Mesenteric fat pad (tissue), 1 donor: ENCODE results near the gene STEAP3. TPM values are rescaled to one million over a fixed set of nuclear protein-coding genes. Genes with fewer than 3 reads are reported as not detected.

Experiments used
- DNase-seq: peaks from one replicate; pipeline ENCODE4 v3.0.0-alpha.2; 2020; ENCODE audit warnings: low spot score
- total RNA-seq: library from RNA; stranded (reverse); fragmentation: NEBNext Ultra II Directional; extraction: Animal tissue kit (Norgen Biotek cat#: 25700); gene quantifications from one replicate; pipeline ENCODE4 v1.2.1, GENCODE V29; 2021
- donor health status: DM: yes; HTN: yes; CAD: no.

The STEAP3 gene
- total RNA-seq, 1 donor from 2014 or later: 15.2 TPM

DNA sequence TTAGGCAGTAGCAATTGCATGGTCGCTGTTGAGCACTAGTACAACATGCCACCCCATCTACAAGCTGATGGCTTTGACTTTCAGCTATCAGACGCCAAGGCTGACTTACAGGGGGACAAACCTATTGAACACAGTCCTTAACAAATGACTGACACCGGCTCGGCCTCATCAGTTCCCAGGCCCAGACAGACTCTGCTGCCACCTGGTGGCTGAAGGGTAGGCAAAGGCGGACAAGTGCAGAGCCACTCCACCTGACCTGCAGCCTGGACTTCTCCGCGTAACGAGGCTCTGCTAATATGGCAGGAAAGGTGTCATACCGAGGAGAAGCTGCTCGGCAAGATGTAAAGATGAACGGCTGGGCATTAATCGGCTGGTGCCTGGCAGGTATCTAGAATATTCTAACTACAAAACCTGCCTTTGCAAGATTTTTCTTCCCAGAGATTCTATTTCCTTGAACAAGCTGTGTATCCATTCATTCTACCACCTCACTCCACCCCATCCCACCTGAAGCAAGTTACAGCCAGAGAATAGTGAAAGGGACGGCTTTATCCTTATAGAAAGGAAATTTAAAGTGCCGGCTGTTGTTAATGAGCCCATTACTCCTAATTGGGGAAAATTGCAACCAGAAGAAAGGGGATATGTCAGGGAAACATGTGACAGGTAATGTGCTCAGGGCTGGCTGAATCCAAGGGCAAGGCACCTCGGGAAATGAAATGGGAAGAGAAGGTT, 67.4 kb downstream of the STEAP3 start:
- DNase-seq: no peak

DNA sequence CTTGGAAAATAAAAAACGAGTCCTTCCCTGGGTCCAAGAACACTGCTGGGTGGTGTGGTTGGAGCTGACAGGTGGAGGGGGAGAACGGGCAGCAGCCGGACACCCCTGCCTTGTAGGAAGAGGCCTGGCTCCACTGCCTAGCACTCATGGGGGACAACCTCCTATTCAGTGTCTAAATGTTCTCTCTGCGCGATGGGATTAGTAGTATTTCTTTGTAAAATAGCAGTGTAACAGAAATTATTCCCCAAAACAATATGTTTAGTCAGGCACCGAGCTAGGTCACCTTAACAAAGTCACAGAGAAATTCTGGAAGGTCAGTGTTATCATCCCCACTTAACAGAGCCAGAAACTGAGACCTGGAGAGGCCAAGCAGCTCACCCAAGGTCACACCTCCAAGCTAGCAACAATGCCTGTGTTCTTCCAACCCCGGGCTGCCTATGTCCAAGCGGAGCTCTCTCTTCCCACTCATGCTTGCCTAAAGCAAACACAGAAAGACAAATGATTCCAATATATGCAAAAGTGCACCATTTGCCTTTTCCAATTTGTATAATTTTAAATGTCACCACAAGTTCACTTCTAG, 68.0 kb downstream of the STEAP3 start:
- no peak for DNase-seq

DNA sequence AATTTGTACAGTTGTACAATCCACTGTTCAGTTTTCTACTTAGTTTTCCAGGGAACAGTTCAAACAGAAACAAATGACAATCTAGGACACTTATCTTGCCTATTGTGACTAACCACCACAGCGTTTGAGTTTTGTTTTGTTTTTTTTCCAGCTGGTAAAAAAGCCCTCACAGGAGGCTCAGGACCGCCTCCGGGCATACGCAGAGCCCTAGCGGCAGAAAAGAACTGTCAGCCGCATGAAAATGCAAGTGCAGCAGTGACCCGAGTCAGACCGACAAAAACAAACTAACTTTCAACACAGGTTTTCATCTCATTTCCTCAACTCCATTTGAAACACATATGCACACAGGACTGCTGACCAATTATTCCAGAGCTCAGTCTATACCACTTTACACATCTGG, 68.6 kb downstream of the STEAP3 start:
- DNase-seq: no peak

DNA sequence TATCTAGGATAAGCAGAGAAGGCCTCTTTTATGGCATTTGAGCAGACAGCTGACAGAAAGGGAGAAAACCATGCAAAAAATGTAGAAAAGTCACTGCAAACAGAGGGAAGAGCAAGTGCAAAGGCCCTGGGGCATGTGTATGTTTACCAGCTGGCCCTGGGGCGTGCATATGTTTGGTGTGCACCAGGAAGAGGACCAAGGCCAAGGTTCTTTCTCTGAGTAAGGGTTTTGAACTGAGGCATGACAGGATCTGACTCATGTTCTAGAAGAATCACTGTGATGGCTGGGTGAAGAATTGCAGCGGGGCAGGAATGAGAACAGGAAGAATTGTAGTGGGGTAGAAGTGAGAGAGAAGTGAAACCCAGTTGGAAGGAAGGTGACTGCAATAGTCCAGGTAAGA, 69.6 kb downstream of the STEAP3 start:
- no peak for DNase-seq

DNA sequence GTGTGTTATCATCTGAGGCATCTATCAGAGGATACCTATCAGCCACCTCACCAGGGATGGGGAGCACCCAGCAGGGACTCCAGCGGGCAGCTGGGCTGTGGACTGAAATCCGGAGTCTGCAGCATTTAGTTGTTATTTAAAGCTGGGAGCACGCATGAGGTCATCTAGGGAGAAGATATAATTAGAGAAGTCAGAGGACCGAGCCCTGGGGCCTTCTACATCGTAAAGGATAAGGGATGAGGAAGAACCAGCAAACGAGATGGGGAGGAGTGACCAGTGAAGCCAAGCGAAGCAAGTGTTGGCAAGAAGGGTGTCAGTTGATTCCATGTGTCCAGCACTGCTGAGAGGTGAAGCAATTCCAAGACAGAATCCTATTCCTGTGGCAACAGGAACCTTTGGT, 70.3 kb downstream of the STEAP3 start:
- no peak for DNase-seq

DNA sequence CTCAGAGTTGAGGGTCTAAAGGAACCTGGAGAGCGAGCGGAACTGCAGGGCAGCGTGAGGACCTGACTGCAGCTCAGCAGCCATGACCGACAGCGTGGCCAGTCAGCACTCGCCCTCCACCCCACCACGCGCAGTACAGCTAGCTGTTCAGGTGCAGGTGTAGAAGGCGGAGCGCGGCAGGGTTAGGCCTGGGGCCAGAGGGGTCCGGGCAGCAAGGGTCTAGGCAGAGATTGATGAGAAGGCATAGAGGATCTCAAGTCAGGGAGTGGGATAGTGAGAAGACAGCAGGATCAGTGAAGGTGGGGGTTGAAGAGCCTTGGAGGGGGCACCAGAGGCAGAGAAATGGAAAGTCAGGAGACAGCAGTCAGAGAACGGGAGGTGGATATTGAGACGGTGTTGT, 71.0 kb downstream of the STEAP3 start:
- DNase-seq: no peak

DNA sequence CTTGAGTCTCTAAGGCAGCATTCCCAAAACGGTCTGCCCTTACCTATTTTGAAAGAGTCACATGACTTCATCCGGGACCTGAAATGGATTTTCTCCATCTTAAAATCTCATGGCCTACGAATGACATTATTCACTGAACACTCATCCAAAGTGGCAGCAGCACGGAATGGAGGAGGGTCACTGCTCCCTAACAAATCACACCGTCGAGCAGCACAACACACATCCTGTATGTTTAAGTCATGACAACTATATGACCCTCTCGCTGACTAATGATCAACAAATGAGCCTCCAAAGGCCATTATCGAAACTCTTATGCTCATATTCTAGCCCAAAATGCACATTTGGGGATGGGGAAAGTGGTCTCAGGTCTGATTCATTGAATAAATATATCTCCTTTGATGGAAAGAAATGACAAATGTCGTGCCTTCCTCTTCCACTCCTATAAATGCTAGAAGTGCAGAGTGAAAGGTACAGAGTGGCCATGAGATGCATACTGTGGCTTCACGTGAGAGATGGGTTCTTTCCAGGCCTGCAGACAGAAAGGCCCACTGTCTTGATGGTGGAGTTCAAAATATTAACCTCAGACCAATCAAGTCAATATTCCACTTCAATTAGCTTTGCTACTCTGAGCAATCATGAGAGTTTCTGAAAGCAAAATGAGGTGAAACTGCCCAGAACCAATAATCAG, 72.2 kb downstream of the STEAP3 start:
- no peak for DNase-seq

DNA sequence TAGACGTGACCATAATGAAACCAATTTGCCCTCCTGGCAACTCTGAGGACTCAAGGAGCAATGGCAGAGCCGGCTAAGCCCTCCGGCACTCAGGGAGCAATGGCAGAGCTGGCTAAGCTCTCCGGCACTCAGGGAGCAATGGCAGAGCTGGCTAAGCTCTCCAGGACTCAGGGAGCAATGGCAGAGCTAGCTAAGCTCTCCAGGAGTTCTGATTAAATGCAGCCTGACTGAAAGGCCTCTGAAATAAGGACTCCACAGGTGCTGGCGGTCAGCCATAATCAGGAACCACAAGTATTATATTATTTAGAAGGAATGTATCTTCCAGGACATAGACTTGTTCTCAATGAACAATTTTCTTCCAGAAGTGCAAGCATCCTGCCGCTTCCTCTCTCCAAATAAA, 77.8 kb downstream of the STEAP3 start:
- no peak for DNase-seq

DNA sequence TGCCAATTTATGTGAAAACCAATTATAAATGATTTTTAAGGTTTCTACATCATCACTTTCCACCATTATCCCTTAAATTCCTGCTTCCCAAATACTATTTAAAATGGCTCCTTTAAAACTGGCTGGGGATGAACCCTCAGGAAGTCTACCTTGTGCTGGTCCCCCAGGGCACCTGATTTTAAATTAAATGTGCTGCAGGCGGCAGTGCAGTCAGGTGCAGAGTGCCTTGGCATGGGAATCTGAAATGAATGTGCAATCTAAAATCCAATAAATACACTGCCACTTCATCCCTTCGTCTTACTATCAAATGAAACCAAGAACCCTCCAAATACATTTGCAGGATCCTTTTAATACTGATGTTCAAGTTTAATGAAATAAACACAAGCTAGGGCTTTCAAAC, 81.2 kb downstream of the STEAP3 start:
- no peak for DNase-seq

DNA sequence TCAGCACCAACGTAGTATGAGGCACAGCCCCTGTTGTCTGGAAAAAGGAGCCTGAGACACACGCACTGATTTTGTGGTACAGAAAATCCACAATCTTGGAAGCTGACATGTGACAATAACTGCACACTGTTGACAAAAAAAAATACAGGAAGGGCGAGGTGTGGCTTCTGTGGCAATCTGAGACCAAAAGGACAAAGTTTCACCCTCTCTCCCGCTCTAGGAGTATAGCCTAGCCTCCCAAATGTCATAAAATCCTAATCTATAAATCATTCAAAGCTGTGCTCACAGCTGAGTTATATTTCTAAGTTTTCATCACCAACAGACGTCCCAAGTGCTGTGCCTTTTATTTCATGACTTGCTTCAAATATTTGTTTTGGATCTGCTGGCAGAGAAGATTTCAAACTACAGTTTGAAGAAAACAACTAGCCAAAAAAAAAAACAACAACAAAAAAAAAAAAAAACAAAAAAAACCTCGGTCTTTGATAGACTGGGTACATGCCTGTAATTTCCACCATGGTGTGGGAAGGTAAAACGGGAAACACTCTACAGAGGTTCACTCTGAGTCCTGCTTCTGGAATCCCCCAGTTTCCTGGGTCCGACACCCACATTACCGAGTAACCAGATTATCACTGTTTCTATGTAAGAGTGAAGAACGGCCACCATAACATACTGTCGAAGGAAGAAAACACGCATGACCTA, 82.0 kb downstream of the STEAP3 start:
- DNase-seq: no peak

DNA sequence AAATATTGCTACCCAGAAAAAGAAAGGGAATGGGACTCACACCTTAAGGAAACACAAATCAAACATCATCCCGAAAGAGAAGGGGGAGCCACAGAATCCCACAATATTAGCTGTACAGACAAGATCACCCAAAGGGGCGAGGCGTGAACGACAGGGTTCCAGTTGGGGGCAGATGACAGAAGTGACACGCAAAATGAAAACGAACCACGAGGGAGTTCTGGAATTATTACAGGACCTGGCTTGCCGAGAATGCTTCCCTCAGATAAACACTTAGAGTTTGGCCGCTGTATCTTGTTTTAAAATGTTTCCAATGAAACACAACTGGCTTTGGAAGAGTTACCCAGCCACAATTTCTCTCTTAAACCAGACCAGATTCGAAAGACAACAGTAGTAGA, 82.6 kb downstream of the STEAP3 start:
- no peak for DNase-seq

DNA sequence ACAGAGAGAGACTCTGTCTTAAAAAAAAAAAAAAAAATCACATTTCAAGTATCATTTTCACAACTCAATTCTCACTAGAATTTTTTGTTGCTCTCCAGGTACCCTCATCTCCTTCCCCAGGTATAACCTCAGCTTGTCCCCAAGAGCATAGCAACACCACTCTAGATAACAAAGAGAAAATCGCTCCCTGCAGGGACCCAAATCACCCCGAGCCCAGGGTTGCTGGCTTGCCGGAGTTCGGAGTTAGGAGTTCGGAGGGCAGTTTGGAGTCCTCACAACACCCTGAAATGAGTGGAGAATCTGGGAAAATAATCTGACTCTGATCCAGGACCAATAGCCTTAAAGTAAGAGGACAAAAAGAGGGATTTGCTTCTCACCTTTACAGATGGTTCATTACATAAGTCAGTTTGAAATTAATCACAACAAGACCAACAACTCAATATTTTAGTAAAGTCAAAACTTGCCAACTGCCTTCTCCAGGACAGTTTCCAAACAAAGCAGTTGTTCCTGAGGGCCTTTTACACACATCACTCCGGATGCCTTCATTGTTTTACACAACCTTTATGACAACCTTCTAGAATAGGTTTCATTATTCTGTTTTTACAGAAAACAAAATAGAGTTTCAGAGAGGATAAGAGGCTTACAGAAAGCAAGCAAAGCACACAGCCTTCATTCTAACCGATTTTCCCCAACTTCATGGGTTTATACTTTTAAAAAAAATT, 83.9 kb downstream of the STEAP3 start:
- no peak for DNase-seq

DNA sequence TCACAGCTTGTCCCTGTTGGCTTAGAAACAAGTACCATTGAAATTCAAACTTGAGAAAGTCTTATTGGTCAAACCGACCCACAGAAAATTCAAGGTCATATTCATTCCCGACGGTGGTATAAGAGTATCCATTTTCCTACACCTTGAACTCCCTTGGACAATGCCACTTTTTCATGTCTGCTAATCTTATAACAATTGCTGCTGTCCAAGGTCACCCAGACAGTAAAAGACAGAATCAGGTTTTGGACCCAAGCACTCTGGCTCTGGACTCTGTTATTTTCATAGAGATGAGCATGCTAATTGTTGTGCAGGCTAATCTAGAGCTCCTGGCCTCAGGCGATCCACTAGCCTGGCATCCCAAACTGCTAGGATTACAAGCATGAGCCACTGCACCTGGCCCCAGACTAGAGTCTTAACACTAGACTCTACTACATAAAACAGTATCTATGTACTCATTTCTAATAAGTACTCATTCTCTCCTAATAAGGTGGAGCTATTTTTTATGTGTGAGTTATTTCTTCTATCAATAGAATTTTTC, 85.2 kb downstream of the STEAP3 start:
- no peak for DNase-seq

DNA sequence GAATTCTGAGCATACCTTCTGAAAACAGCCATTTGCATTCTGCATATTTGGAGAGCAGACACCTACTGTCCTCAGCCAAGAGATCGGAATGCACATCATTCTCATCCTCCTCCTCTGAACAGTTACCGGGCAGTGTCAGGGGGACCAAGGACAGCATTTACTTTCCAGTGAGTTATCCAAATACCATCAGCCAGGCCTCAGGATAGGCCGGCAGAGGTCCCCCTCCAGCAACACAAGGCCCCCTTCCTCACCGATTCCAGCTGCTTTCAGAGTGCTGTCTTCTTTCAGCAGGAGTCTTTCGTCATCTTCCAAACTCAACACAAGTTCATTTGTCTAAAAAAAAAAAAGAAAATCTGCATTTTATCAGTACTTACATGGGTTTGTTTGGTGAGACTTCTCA, 87.7 kb downstream of the STEAP3 start:
- no peak for DNase-seq

DNA sequence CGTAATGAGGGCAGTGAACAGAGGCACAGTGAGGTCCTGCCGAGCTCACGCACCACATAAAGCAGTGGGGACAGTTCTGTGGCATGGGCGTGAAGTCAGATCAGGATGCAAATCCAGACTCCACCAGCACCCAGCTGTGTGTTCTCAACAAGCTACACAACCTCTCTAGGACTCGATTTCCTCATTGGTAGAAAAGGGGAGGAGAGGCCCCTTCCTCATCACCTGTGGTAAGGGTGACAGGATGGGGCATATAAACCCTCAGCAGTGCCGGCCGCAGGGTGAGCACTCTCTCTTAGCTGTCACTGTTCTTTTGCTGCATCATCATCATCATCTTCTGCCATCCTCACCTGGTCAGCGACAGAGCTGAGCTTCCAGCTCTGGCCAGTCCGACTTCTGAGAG, 88.2 kb downstream of the STEAP3 start:
- no peak for DNase-seq

Other genes starting within 250 kb of the STEAP3 start
- not detected for gene C1QL2, start 65.1 kb upstream of the STEAP3 start, total RNA-seq
- 12.5 TPM for gene C2orf76, start 143.0 kb downstream of the STEAP3 start, total RNA-seq
- 268 TPM for gene DBI, start 143.1 kb downstream of the STEAP3 start, total RNA-seq
- 56.4 TPM for gene TMEM37, start 208.0 kb downstream of the STEAP3 start, total RNA-seq